Natural killer cell (primary cell): Measurements from ENCODE around the gene B3GNT4. TPM values are rescaled to one million over a fixed set of nuclear protein-coding genes. Genes with fewer than 3 reads are reported as not detected.

Source experiments
- ATAC-seq, 3 donors: fragments of 150-1000 bp in 2 of 3; fragments of 200-7000 bp in 1 of 3; cut with Tn5 transposase; 1 replicate in 1 of 3; 2 replicates in 2 of 3; pipeline ENCODE4 v1.10.0; 2021; ENCODE audit warnings: mild to moderate bottlenecking in 2 of 3, moderate library complexity in 2 of 3
- DNase-seq, 2 donors: peaks; one replicate each; pipeline versions ENCODE4 v3.0.0 to v3.0.0-alpha.2; 2013 to 2021; ENCODE audit warnings: mixed read lengths in 1 of 2
- H3K27ac ChIP-seq: one replicate; pipeline ENCODE4 v1.5.1; 2013; ENCODE audit warnings: mild to moderate bottlenecking, low read length
- H3K27me3 ChIP-seq: one replicate; pipeline ENCODE4 v1.6.1; 2013; ENCODE audit warnings: low read length; ENCODE audit not compliant: control insufficient read depth, insufficient read depth
- H3K36me3 ChIP-seq: one replicate; pipeline ENCODE4 v1.6.1; 2013; ENCODE audit warnings: low read length; ENCODE audit not compliant: control insufficient read depth, insufficient read depth
- H3K4me1 ChIP-seq: one replicate; pipeline ENCODE4 v1.6.1; 2013; ENCODE audit warnings: low read length; ENCODE audit not compliant: control insufficient read depth, insufficient read depth
- H3K4me3 ChIP-seq: one replicate; pipeline ENCODE4 v1.5.1; 2013; ENCODE audit warnings: low read length
- H3K9me3 ChIP-seq: one replicate; pipeline ENCODE4 v1.6.1; 2013; ENCODE audit warnings: low read length; ENCODE audit not compliant: control insufficient read depth, insufficient read depth
- H3K27ac Mint-ChIP-seq, 2 donors: one replicate each; pipeline ENCODE4 v1.8.0; 2022; ENCODE audit warnings: mild to moderate bottlenecking in 2 of 2, mixed read lengths in 2 of 2, moderate library complexity in 1 of 2
- H3K27me3 Mint-ChIP-seq, 2 donors: one replicate each; pipeline ENCODE4 v1.8.0; 2022; ENCODE audit warnings: low read depth in 2 of 2, mixed read lengths in 2 of 2
- H3K36me3 Mint-ChIP-seq: one replicate; pipeline ENCODE4 v1.8.0; 2022; ENCODE audit warnings: mixed read lengths
- H3K4me1 Mint-ChIP-seq, 2 donors: one replicate each; pipeline ENCODE4 v1.8.0; 2022; ENCODE audit warnings: mixed read lengths in 2 of 2
- H3K4me3 Mint-ChIP-seq: one replicate; pipeline ENCODE4 v1.8.0; 2022; ENCODE audit warnings: mild to moderate bottlenecking, moderate library complexity, mixed read lengths
- H3K9me3 Mint-ChIP-seq, 2 donors: one replicate each; pipeline ENCODE4 v1.8.0; 2022; ENCODE audit warnings: mixed read lengths in 2 of 2
- WGBS: methylation state at CpG from one replicate; pipeline ENCODE4 v1.1.7; 2013; ENCODE audit warnings: missing lambda C conversion rate; ENCODE audit not compliant: insufficient coverage; 5-methylcytosine and 5-hydroxymethylcytosine counted together
- intact Hi-C: fragments of 100-400 bp; cut with micrococcal nuclease; formaldehyde crosslinking; loops from one replicate; pipeline ENCODE4 v1.14.2; 2022
- total RNA-seq, 4 donors: library from RNA; stranded (reverse); fragments of 120-200 nt in 1 of 4; gene quantifications; one replicate each; pipeline versions ENCODE4 v1.2.3 to v1.2.4, GENCODE V29; 2013 to 2022
- TF ChIP-seq, protein P1 (sequence below): fragments of 200-600 bp; IDR thresholded peaks from one replicate; pipeline ENCODE4 v1.8.0; 2022; ENCODE audit warnings: antibody characterized with exemption

Gene B3GNT4
- total RNA-seq, 3 donors from 2014 or later (not counting 1 experiment from before 2014, with no cell fraction given): 0.25 to 0.68 (median 0.34) TPM

GRCh38 chr12:122208073-122208820 lies 4.7 kb downstream of the B3GNT4 start:
- intact Hi-C loops: no loop called here
- peaks cover 7 to 8% of the 10 kb centered on the region in 2 donors for H3K27me3 Mint-ChIP-seq
- peaks cover 45% of the 10 kb centered on the region for H3K36me3 ChIP-seq
- peaks cover 7 to 11% of the 10 kb centered on the region in 2 donors for H3K4me1 Mint-ChIP-seq
- WGBS: 97% methylated on average over 18 of the region's 18 CpGs
- H3K27ac ChIP-seq: no peak overlapping the region
- H3K27me3 ChIP-seq: peaks cover 8% of the 10 kb centered on the region
- no peaks in the 10 kb centered on the region for H3K9me3 ChIP-seq
- H3K4me1 ChIP-seq: peaks cover 4% of the 10 kb centered on the region
- H3K36me3 Mint-ChIP-seq: peaks cover 1% of the 10 kb centered on the region
- no peak overlapping the region for H3K27ac Mint-ChIP-seq
- no peak overlapping the region for H3K4me3 Mint-ChIP-seq
- DNase-seq (no peak), ATAC-seq (no peak)
- TF ChIP-seq, protein P1, sequence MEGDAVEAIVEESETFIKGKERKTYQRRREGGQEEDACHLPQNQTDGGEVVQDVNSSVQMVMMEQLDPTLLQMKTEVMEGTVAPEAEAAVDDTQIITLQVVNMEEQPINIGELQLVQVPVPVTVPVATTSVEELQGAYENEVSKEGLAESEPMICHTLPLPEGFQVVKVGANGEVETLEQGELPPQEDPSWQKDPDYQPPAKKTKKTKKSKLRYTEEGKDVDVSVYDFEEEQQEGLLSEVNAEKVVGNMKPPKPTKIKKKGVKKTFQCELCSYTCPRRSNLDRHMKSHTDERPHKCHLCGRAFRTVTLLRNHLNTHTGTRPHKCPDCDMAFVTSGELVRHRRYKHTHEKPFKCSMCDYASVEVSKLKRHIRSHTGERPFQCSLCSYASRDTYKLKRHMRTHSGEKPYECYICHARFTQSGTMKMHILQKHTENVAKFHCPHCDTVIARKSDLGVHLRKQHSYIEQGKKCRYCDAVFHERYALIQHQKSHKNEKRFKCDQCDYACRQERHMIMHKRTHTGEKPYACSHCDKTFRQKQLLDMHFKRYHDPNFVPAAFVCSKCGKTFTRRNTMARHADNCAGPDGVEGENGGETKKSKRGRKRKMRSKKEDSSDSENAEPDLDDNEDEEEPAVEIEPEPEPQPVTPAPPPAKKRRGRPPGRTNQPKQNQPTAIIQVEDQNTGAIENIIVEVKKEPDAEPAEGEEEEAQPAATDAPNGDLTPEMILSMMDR: no peak
- no peak overlapping the region for H3K4me3 ChIP-seq
- no peaks in the 10 kb centered on the region for H3K9me3 Mint-ChIP-seq

- Histone ChIP-seq H3K36me3 (peaks cover 68% of the 10 kb centered on the region), H3K27me3 (no peaks in the 10 kb centered on the region), H3K9me3 (no peaks in the 10 kb centered on the region), H3K27ac (no peak overlapping the region), H3K4me3 (no peak overlapping the region), H3K4me1 (no peaks in the 10 kb centered on the region)
- no peak overlapping the region for H3K4me3 Mint-ChIP-seq
- H3K36me3 Mint-ChIP-seq: peaks cover 18% of the 10 kb centered on the region
- no peak overlapping the region for H3K27ac Mint-ChIP-seq
- no peak for ATAC-seq
- H3K4me1 Mint-ChIP-seq: peaks cover 0 to 5% of the 10 kb centered on the region in 2 donors
- no peak for DNase-seq
- intact Hi-C loops: no loop called here
- WGBS: 97% methylated on average over 4 of the region's 5 CpGs
- no peaks in the 10 kb centered on the region for H3K9me3 Mint-ChIP-seq
- no peaks in the 10 kb centered on the region for H3K27me3 Mint-ChIP-seq
- TF ChIP-seq, protein P1: no peak
These were observed 12.3 kb downstream of the B3GNT4 start for GRCh38 chr12:122215771-122216170.

- TF ChIP-seq, protein P1: no peak
- intact Hi-C loops: no loop called here
- Mint-ChIP-seq H3K27ac (no peak overlapping the region), H3K4me1 (peaks cover 0 to 6% of the 10 kb centered on the region in 2 donors), H3K9me3 (no peaks in the 10 kb centered on the region), H3K4me3 (no peak overlapping the region), H3K36me3 (peaks cover 18% of the 10 kb centered on the region), H3K27me3 (no peaks in the 10 kb centered on the region)
- DNase-seq (no peak), ATAC-seq (no peak)
- Histone ChIP-seq H3K4me1 (no peaks in the 10 kb centered on the region), H3K36me3 (peaks cover 68% of the 10 kb centered on the region), H3K27ac (no peak overlapping the region), H3K4me3 (no peak overlapping the region), H3K27me3 (no peaks in the 10 kb centered on the region), H3K9me3 (no peaks in the 10 kb centered on the region)
- WGBS: no CpG with 5 or more reads among the region's 1 CpG
These were observed 12.9 kb downstream of the B3GNT4 start for GRCh38 chr12:122216445-122216844.
